ENCODE measurements around the gene ETV1.

DNA sequence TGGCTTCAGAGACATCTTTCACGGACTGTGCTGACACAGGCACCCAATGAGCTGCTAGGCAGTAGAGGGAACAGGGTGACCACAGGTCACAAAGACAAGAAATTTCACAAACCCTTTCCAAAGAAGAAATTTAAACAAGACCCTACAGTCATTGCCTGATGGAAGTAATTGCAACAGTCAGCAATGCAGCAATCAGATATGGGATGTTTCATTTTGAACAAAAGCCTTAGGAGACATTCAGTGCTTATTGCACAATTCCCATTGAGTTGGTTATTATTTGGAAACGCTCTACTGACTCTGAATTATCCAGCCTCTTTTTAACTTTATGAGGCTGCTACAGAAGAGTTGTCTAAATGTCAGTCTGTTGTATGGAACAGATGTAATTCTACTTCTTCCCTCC lies 85.5 kb downstream of the ETV1 start:
- TF ChIP-seq, protein P1, sequence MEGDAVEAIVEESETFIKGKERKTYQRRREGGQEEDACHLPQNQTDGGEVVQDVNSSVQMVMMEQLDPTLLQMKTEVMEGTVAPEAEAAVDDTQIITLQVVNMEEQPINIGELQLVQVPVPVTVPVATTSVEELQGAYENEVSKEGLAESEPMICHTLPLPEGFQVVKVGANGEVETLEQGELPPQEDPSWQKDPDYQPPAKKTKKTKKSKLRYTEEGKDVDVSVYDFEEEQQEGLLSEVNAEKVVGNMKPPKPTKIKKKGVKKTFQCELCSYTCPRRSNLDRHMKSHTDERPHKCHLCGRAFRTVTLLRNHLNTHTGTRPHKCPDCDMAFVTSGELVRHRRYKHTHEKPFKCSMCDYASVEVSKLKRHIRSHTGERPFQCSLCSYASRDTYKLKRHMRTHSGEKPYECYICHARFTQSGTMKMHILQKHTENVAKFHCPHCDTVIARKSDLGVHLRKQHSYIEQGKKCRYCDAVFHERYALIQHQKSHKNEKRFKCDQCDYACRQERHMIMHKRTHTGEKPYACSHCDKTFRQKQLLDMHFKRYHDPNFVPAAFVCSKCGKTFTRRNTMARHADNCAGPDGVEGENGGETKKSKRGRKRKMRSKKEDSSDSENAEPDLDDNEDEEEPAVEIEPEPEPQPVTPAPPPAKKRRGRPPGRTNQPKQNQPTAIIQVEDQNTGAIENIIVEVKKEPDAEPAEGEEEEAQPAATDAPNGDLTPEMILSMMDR (conservative IDR thresholded peaks at IDR 0.05): no peak
- TF ChIP-seq ZFX (IDR thresholded peaks at IDR 0.05): no peak
